ENCODE data around the gene TM4SF4.

DNA sequence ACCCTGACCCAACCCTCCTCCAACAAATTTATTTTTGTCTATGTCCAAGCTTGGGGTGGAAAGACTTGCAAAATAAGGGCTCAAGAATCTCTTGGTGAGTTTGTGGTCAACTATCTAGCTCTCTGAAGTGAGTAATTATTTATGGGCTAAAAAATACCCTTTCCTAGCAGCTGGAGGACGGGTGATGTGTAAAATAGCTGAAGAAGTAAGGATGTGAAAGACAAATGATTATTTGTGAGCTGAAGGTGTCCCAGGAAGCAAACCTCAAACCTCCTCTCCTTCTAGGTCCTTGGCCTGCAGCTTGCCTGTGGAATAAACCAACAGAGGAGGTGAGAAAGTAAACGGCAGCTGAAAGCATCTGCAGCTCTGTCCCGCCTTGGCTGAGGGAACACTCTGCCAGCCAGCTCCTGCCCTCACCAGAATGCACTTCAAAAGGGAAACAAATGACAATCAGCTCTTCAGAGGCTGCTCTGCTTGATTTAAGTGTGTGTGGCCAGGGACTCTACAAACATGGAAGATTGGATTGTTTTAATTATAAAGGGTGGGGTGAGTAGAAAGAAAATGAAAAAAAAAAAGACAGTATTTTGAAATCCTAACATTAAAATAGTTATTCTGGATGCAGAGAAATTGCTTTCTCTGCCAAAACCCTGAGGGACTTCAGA, 60.3 kb downstream of the TM4SF4 start:
- no peak for TF ChIP-seq POLR2AphosphoS5 (IDR thresholded peaks at IDR 0.05; ENCODE audit: borderline replicate concordance, low read depth, low read length)
- no peak for TF ChIP-seq EZH2 (IDR thresholded peaks at IDR 0.05)

Measured in SK-N-MC (cell line).